OCI-LY3 (cell line): ENCODE measurements around the gene LRBA.

Experiments used
- EZH2phosphoT487 ChIP-seq: fragments of 200-600 bp; shearing (Covaris generic); IDR thresholded peaks from 2 replicates; pipeline ENCODE4 v1.6.1; 2018; ENCODE audit warnings: antibody characterized with exemption, mixed run types, low read depth
- TF ChIP-seq, protein P1 (sequence below): fragments of 200-600, 300-600 bp; sonication (generic); IDR thresholded peaks from 2 replicates; pipeline ENCODE4 v1.5.1; 2014; ENCODE audit warnings: antibody characterized with exemption, low read length, low read depth

DNA sequence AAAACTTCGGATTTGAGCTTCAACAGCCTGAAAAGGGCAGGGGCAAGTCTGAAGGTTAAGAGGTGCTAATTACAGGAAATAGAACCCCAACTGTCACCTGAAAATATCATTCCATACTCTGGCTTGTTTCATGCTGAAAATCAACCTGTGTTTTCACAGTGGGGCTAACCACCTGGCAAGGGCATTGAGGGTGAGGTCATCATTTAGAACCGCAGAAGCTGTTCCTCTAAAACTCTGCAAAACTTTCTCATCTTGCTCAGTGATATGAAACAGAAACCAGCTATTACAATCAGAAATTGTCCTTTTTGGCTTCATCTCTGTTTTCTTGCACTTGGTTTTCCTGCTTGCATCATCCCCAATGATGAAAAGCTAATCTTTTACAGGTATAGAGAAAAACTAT lies 689.2 kb downstream of the LRBA start:
- TF ChIP-seq, protein P1, sequence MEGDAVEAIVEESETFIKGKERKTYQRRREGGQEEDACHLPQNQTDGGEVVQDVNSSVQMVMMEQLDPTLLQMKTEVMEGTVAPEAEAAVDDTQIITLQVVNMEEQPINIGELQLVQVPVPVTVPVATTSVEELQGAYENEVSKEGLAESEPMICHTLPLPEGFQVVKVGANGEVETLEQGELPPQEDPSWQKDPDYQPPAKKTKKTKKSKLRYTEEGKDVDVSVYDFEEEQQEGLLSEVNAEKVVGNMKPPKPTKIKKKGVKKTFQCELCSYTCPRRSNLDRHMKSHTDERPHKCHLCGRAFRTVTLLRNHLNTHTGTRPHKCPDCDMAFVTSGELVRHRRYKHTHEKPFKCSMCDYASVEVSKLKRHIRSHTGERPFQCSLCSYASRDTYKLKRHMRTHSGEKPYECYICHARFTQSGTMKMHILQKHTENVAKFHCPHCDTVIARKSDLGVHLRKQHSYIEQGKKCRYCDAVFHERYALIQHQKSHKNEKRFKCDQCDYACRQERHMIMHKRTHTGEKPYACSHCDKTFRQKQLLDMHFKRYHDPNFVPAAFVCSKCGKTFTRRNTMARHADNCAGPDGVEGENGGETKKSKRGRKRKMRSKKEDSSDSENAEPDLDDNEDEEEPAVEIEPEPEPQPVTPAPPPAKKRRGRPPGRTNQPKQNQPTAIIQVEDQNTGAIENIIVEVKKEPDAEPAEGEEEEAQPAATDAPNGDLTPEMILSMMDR = no peak
- no peak for TF ChIP-seq EZH2phosphoT487
